ENCODE data around the gene C18orf32. TPM values are rescaled to one million over a fixed set of nuclear protein-coding genes. Genes with fewer than 3 reads are reported as not detected.
A peak's percentile ranks its signal among the peaks of the same experiment; 100 is the strongest.

Gene C18orf32
- total and polyA plus RNA-seq, 2 of the 8 experiments (the other 6 are each of a cell fraction or from before 2014, with no cell fraction given) = 17.3 to 20.1 TPM

- Histone ChIP-seq H3K4me2 (ENCODE audit: insufficient read depth in 1 of 2, low read depth in 2 of 2, low read length in 2 of 2) (peak within 1 kb of the TSS; percentile 79 to 89), H3K4me1 (replicated peaks in 1 of 4; ENCODE audit: control insufficient read depth in 3 of 4, insufficient read depth in 4 of 4, low read length in 3 of 4) (peaks cover 3 to 5% (median 3%) of the 10 kb centered on the region in 4 experiments; a peak in 5 of 7 replicates), H3K56ac (replicated peaks; ENCODE audit: insufficient read length, low read depth, low read length) (peak within 1 kb of the TSS; percentile 50), H3K36me3 (ENCODE audit: control insufficient read depth in 2 of 4, insufficient read depth in 4 of 4, low read length in 3 of 4) (peaks cover 15 to 45% (median 37%) of the 10 kb centered on the region in 4 experiments), H3K23me2 (ENCODE audit: low read depth, low read length) (peaks cover 4% of the 10 kb centered on the region; the same call in 1 of the 2 replicates), H4K5ac (ENCODE audit: insufficient read length, low read depth, low read length) (peak within 1 kb of the TSS; percentile 69), H2BK12ac (ENCODE audit: low read depth, low read length) (peak within 1 kb of the TSS; percentile 91), H3K9me3 (ENCODE audit: insufficient read depth in 2 of 2, low read depth in 1 of 2, low read length in 1 of 2) (no peaks in the 10 kb centered on the region), H3K18ac (ENCODE audit: extremely low read depth, low read length) (peak within 1 kb of the TSS; percentile 81), H3K79me2 (ENCODE audit: control insufficient read depth in 1 of 2, insufficient read depth in 2 of 2, low read length in 2 of 2) (peaks cover 6 to 25% of the 10 kb centered on the region in 2 experiments), H2BK15ac (ENCODE audit: low read length) (peak within 1 kb of the TSS; percentile 97), H3K27me3 (replicated peaks in 1 of 4; ENCODE audit: control insufficient read depth in 3 of 4, extremely low read depth in 1 of 4, insufficient read depth in 3 of 4, low read length in 3 of 4) (no peaks in the 10 kb centered on the region), H3K14ac (ENCODE audit: insufficient read length) (no peak within 1 kb of the TSS), H3K9ac (replicated peaks in 1 of 4; ENCODE audit: extremely low read depth in 1 of 4, low read depth in 3 of 4, low read length in 3 of 4) (peak within 1 kb of the TSS; percentile 98 to 100 (median 99)), H4K91ac (replicated peaks; ENCODE audit: insufficient read length, low read length) (peak within 1 kb of the TSS; percentile 56), H4K20me1 (replicated peaks in 1 of 2; ENCODE audit: control insufficient read depth in 1 of 2, insufficient read depth in 2 of 2, low read length in 2 of 2) (peaks cover 5 to 7% of the 10 kb centered on the region in 2 experiments), H2BK120ac (replicated peaks; ENCODE audit: low read depth, low read length) (peak within 1 kb of the TSS; percentile 73), H2BK5ac (ENCODE audit: low read depth, low read length) (peak within 1 kb of the TSS; percentile 96), H2AK5ac (ENCODE audit: low read depth, low read length) (peak within 1 kb of the TSS; percentile 82; the same call in 1 of the 2 replicates), H4K8ac (ENCODE audit: extremely low read depth, insufficient read depth, low read length) (peak within 1 kb of the TSS; percentile 97), H3K4me3 (ENCODE audit: extremely low read depth in 1 of 4, insufficient read depth in 2 of 4, low read depth in 3 of 4, low read length in 4 of 4) (peak within 1 kb of the TSS; percentile 88 to 99 (median 92)), H3K27ac (ENCODE audit: low read depth, low read length) (peak within 1 kb of the TSS; percentile 91), H3K23ac (ENCODE audit: insufficient read length) (no peak within 1 kb of the TSS), H3K4ac (replicated peaks; ENCODE audit: insufficient read length, low read depth, low read length) (peak within 1 kb of the TSS; percentile 12), H3K79me1 (ENCODE audit: low read depth, low read length) (no peaks in the 10 kb centered on the region), H2AFZ (ENCODE audit: low read length) (peak within 1 kb of the TSS; percentile 96), H2BK20ac (ENCODE audit: low read length) (peak within 1 kb of the TSS; percentile 97)
- 3% methylated on average over 47 of the region's 53 CpGs; no CpG with 5 or more reads in 1 of the 2 experiments for WGBS, 2 experiments (ENCODE audit: extremely low coverage in 1 of 2, insufficient coverage in 1 of 2, insufficient read length in 1 of 2, insufficient replicate concordance in 2 of 2, low coverage in 1 of 2, low lambda C conversion rate in 2 of 2, missing lambda C conversion rate in 1 of 2)
- ChIA-PET CTCF (ENCODE audit: partially characterized antibody) (no interaction called here), POLR2A (ENCODE audit: partially characterized antibody) (interaction anchor here (1.3 to 1.4 kb wide), 2 partner anchors 17 to 258 kb away, joined by 4 to 8 read pairs; no protein-coding TSS in a partner anchor)
- peak; percentile 93 for FAIRE-seq
- peak; percentile 88 to 91 for DNase-seq (ENCODE audit: low read depth in 1 of 2, low spot score in 2 of 2)
- no peak for TF ChIP-seq BCL11A (IDR thresholded peaks at IDR 0.05; ENCODE audit: low read depth in 2 of 2, low read length in 2 of 2)
- no peak for TF ChIP-seq POU5F1 (IDR thresholded peaks at IDR 0.05; ENCODE audit: low read depth, low read length)
- TF ChIP-seq RBBP5 (IDR thresholded peaks at IDR 0.05; ENCODE audit: borderline replicate concordance, low read depth, low read length) = no peak
- no peak for TF ChIP-seq HDAC2 (IDR thresholded peaks at IDR 0.05; ENCODE audit: borderline replicate concordance in 1 of 2, low read depth in 2 of 2, low read length in 2 of 2)
- no peak for TF ChIP-seq CTBP2 (IDR thresholded peaks at IDR 0.05; ENCODE audit: borderline replicate concordance, insufficient read depth, insufficient read length, low read length)
- TF ChIP-seq NANOG (IDR thresholded peaks at IDR 0.05; ENCODE audit: insufficient read depth, low read depth, low read length, poor library complexity, severe bottlenecking) = no peak
- TF ChIP-seq TAF1 (IDR thresholded peaks at IDR 0.05; ENCODE audit: low read depth, low read length) = peak; percentile 99
- TF ChIP-seq NRF1 (IDR thresholded peaks at IDR 0.05; ENCODE audit: low read depth, low read length) = no peak
- TF ChIP-seq SIN3A (conservative IDR thresholded peaks at IDR 0.05 in 1 of 2, IDR thresholded peaks at IDR 0.05 in 1 of 2; ENCODE audit: low read depth in 1 of 2, low read length in 2 of 2) = no peak
- TF ChIP-seq GTF2F1 (IDR thresholded peaks at IDR 0.05; ENCODE audit: borderline replicate concordance, low read depth, low read length) = peak; percentile 93
Measured at GRCh38 chr18:49491857-49492693, 5.0 kb upstream of the C18orf32 start, which contains the start of gene RPL17. Gene RPL17 (minus strand): TSS chr18:49492465.
